Measurements from ENCODE around the gene ENAH.
A peak's percentile ranks its signal among the peaks of the same experiment; 100 is the strongest.
"Not testable (repeated sequence)": the region's sequence is repeated elsewhere in the genome, so short reads cannot be mapped to it uniquely, and the experiment has no call there.

The ENAH gene

DNA sequence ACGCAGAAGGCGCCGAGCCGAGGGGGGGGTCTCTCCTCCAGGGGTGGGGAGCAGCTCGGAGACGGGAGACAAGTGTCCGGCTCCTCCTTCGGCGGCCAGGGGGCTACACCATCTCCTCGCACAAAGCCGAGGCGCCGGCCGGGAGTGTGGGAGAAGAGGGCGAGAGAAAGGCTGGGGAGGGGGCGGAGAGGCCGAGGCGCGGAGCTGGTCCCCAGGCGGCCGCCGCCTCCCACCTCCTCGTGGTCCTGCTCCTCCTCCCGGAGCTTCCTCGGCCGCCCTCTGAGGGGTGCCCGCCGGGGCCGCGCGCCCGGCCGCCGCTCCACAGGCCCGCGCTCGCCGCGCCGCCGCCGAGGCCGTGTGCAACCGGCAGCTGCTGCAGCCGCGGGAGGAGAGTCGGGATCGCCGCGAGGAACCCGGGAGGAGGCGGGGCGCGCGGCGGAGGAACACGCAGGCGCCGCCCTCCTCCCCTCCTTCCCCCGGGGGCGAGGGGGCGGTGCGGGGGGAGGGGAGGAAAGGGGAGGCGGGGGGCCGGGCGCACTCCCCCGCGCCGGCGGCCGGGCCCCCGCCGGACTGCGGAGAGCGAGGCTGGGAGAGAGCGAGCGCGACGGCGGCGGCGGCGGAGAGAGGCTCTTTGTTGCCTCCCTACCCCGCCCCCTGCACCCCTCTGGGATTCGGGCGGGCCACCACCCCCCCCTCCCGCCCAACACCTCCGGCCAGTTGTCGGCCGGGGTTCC, at the start of gene ENAH:
Gene ENAH (minus strand): TSS at position 395 of the 734 bp plus-strand sequence. CDS start 433 bp downstream, outside the sequence.
- DNase-seq, result peak; percentile 36

DNA sequence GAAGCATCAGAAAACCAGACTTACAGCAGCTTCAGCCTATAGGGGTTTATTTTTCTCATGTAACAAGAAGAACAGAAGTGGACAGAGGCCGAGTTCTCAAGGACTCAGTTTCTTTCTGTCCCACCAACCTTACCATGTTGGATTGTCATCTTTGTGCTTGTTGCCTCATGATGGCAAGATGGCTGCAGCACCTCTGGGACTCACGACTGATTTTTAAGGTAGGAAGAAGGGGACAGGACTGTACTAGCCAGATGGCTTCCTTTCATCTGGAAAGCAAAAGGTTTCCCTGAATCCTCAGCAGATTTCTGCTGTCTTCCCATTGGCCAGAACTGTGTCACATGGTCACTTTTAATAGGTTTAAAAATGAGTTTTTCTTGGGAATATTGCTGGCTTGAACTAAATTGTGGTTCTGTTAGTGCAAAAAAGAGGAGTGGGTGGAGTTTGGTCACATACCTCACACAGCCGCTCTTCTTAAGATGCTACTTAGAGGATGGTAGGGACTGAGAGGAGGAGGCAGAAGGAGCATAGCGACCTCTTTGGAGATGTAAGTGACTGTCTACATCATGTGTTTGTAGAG, 48.1 kb upstream of the ENAH start:
- DNase-seq, result no peak

DNA sequence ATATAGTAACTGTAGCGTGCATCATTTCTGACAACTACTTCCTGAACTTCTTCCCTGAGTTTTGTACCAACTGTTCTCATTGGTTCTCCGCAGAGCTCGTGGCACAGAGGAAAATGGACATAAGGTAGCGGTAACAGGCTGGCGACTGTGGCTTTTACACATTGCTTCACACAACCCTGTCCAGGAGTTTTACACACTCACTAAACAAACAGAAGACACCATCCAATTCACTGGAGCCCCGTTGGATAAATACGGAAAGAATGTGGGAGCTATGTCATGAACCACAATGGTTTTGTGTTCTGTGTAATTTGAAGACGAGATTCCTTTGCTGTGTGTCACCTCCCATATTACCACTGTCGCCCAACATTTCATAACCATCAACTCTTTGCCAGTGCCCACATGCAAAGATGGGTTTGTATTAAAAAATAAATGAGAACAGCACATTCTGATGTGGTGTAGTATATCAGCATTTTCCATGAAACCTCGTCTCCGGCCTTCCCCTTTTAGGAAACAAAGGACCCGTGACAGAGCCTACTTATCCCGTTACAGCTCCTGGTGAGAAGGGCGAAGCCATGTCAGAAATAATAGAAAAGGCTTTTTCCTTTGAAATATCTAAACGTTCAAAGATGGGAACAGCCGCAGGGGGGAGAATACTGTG, 47.4 kb upstream of the ENAH start:
- no peak for DNase-seq

DNA sequence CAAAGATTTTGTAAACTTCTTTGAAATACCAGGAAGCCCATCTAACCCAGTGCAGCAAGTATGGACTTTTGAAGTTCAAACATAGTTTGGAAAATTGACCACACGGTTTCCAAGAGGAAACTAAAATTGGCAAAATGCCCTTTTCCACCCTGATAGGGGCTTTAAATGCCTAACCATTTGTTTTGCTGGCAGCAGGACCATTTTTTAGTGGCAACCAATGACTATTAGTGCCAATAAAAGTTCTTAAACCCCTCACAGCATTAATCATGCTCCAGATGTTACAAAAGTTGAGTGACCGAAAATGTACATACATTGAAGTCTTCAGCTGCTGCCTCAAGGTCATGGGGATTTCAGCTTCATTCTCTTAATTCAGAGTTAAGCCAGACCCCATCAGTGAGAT, 46.4 kb upstream of the ENAH start:
- no peak for DNase-seq

DNA sequence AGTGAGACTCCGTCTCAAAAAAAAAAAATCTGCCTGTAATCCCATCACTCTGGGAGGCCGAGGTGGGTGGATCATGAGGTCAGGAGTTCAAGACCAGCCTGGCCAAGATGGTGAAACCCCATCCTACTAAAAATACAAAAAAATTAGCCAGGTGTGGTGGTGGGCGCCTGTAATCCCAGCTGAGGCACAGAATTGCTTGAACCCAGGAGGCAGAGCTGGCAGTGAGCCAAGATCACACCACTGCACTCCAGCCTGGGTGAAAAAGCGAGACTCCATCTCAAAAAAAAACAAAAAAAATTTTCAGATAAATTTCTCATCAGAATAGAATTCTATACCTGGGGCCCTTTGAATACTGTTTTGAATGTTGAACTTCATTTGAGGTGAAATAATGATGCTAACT, 45.3 kb upstream of the ENAH start:
- DNase-seq, result not testable (repeated sequence)

DNA sequence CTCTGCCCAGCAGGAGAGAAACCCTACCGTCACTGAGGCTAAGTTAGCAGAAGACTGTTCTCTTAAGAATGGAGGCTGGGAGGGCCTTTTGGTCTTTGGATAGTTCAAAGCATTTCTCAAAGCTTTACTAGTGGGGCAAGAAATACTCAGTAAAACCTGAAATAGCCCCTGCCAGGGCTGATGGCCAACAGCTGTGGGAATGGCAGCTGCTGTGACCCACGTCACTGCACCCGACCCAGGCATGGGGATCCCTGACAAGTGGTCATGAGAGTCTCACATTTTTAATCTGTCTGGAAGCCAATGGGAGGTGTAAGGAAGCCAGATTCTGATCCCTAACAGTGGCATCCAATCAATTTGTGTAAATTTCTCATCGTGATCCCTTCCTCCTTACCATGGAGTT, 44.5 kb upstream of the ENAH start:
- no peak for DNase-seq

DNA sequence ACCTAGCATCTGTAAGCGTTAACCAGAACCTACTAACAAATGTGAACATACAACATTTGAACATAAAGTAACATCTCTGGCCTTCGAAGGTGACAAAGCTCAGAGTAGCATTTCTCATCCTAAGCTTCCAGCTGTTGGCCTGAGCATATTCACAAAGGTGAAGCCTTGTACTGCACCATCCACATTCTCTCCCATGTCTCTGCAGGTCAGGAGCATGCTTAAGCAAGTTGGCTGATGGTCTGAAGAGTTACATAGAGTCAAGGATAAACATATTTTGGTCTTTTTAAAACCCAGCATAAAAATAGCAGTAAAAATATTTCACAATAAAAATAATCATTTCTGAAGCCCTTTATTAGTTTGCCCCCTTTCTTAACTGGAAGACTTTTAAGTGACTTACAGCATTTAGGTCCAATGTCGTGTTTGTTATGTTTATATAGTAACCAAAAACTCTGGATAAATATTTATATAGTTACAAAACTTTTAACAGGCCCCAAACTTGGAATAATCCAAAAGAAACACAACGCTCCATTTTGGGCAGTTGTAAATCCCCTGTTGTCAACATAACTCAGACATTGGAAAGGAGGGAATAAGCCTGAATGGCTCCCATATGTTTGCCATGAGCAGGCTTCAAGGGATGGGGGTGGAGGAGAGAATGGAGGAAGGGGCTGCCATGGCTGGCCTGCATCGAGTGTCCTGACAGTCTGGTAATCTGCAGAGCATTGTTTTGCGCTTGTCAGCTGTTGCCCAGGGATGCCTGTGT, 42.8 kb upstream of the ENAH start:
- DNase-seq, result no peak

DNA sequence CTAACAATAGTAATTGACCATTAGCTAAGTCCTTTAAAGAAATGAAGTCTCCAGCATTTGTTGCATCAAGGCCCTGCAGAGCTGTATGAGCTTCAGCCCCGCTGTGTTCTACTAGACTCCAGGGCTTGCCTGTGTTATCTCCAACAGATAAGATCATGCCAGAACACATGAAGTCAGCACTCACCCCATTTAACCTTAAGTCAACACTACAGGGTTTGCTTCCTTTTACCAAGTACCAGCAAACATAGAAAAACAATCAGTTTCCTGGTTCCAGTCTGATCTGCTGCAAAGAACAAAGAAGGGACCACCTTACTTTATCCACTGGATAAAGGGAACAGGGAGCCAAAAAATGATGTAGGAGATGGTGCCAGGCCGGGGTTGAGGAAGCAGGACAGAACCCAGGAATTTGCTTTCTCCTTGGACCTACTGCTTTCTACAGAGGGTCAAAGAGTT, 41.3 kb upstream of the ENAH start:
- DNase-seq, result no peak

DNA sequence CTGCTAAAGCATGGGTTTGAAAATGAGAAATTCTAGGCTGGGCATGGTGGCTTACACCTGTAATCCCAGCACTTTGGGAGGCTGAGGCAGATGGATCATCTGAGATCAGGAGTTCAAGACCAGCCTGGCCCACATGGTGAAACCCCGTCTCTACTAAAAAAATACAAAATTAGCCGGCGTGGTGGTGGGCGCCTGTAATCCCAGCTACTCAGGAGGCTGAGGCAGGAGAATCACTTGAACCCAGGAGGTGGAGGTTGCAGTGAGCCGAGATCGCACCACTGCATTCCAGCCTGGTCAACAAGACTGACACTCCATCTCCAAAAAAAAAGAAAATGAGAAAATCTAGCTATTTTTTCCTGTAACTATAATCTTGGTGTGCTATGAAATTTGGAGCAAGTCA, 40.8 kb upstream of the ENAH start:
- not testable (repeated sequence) for DNase-seq

DNA sequence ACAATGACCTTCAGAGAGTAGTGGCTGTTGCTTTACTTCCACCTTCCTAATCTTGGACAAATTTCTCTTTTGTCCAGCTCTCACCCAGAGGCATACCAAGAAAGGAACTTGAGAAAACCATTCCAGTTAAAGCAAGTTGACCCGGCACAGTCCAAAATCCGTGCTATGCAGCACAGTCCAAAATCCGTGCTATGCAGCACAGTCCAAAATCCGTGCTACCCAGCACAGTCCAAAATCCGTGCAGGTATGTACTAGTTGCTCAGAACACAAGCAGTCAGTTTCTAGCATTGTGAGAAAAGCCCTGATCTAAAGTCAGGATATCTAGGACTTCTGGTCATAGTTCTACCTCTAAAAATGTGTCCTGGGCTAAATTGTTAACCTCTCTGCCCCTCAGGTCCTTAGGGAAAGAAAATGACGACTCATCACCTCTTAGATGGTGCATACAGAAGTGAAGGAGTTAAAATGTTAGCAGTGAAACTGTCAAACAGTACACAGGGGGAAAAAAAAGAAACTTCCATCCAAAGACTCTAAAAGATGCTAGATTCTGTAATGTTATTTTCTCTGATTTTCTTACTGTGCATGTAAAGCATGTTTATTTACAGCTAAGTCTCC, 40.3 kb upstream of the ENAH start:
- no peak for DNase-seq

DNA sequence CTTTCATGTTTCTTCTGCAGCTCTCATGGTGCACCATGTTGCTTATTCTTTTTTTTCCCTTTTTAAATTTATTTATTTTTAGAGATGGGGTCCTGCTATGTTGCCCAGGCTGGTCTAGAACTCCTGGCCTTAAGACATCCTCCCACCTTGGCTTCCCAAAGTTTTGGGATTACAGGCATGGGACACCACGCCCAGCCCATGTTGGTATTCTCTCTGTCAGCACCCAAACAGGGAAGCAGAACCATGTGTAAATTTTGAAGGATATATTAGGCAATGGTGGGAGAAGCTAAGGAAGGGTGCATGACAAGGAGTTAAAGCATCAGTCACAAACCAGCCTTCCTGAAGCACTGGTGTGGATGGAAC, 39.6 kb upstream of the ENAH start:
- no peak for DNase-seq

DNA sequence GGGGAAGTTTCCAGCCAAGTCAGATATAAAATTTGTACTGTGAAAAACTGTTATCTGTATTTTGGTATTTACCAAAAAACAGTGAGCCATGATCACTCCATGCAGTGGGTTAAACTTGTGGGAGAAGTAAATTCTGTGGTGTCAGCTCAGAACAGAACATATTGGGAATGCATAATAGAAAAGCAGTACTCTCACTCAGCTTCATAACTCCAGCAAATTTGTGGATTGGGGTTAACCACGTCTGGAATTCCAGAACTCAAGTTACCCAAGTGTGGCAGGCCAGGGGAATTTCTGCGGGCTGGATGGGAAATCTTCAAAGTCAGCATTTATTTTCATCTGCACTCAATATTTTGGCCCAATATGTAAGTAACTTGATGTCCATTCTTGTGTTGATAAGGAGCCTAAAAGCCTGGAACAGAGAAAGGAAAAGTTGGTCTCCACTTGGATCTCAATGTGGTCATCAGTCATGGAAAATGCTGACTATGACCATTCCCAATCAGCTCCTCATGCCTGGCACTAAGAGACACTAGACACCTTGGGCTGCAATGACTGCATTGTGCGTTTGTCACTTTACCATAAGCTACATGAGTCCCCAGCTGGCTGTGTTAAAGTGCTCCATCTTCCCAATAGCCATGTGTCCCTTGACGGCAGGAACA, 39.1 kb upstream of the ENAH start:
- no peak for DNase-seq

DNA sequence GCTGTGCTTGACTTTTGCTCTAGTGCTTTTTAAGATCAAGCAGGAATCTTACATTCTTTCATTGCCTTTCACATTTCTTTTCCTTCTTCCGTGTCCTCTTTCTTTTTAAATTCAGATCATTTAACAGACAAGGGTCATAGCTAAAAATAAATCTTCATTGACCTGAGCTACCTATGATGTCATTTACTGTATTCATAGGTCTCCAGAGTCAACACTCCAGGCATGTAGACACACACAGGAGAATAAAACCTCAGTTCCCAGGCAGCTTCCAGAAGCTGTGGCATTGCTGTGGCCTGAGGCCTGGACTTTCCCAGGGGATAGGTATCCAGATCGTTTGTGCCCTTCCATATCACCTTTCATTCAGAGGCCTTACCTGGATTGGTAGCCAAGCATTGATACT, 38.5 kb upstream of the ENAH start:
- no peak for DNase-seq

DNA sequence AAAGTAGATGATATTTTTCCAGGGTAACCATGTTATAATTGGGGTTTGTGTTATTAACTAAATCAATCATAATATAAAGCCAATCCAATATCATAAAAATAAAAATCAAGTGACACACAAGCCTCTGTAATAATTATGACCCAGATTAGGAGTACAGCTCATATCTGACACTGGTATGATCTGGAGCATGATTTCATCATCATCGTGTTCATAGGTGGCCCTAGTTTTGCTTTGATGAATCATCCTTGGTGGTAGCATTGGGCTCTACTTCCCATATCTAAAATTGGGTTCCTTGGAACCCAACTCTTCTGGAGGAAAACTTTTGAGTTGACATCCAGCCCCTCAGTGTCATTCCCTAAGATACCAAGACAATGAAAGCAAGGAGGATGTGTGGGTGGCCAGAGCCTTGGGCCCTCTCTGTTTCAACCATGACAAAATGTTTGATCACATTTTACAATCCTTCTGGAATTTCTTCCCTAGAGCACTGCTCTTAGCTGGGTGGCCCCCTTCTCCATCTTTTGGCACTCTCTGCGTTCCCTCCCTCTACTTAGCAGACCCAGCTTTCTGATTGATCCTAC, 37.0 kb upstream of the ENAH start:
- DNase-seq, result no peak

DNA sequence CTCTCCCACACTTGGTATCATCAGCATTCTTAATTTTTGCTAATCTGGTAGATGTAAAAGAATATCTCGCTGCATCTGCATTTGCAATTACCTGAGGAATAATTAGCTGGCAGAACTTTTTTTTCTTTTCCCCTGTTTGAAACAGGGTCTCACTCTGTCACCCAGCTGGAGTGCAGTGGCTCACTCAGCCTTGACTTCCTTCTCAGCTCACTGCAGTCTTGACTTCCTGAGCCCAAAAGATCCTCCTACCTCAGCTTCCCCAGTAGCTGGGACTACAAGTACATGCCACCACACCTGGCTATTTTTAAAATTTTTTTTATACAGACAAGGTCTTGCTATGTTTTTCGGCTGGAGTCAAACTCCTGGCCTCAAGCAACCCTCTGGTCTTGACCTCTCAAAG, 35.4 kb upstream of the ENAH start:
- no peak for DNase-seq

DNA sequence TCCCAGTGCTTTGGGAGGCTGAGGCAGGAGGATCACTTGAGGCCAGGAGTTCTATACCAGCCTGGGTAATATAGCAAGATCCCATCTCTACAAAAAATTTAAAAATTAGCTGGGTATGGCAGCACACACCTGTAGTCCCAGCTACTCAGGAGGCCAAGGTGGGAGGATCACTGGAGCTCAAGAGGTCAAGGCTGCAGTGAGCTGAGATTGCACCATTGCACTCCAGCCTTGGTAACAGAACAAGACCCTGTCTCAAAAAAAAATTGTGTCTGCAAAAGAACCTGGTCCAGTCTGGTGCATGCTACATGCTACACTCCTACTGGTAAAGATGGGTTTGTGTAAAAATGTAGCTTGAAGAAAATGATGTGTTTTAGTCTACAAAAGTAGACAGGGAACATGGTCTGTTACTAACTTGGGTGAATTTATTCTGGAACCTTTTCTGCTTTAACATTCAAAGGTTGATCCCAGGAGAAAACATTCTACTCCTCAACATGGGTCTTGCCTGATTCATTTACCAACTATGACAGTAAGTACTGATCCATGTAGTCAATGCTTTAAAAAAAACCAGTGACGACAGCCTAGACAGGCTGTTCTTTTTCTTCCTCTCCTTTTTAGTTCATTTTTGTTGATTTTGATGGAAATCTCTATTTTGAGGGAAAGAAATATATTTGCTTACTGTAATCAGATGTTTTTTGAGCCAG, 32.7 kb upstream of the ENAH start:
- DNase-seq, result no peak

DNA sequence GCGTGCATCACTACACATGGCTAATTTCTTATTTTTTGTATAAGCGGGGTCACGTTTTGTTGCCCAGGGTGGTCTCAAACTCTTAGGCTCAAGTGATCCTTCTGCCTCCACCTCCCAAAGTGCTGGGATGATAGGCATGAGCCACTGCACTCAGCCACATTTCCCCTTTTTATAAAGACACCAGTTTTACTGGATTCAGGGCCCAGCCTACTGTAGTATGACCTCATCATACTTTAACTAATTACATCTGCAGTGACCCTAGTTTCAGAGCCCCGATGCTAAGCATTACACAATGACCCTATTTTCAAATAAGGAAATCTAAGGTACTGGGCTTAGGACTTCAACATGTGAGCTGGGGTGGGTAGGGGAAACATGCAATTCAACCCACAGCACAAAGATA, 31.8 kb upstream of the ENAH start:
- no peak for DNase-seq

DNA sequence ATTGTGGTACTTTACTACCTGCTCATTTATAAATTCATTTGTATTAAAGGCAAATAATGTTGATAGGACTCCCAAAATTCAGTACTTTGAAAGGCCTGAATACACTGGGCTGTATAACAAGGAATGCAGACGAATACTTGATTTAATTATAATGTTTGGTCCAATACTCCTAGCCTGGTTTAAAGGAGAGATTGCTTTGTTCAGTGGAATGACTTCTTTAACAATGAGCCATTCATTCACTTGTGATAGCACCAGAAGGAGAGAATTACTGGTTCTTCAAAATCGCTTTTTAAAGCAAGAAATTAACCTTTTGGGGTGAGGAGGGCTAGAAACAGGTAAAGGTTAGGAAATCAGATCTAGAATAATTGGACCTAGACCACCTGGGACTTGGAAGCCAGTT, 28.3 kb upstream of the ENAH start:
- DNase-seq, result no peak

DNA sequence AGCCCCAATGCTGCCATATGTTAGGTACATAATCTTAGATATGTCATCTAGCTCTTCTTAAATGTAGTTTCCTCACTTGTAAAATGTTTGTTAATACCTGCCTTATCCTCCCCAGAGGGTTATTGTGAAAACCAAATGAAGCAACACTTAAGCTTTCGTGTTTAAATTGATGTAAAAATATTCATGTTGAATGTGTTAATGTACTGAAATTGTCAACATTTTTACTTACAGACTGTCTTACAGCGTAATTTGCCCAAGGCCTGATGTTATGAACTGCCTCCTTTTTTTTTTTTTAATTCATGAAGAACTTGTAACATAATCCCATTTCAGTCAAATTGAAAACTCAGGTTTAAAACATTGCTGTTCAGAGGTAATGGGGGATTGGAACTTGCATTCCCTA, 25.6 kb upstream of the ENAH start:
- no peak for DNase-seq

DNA sequence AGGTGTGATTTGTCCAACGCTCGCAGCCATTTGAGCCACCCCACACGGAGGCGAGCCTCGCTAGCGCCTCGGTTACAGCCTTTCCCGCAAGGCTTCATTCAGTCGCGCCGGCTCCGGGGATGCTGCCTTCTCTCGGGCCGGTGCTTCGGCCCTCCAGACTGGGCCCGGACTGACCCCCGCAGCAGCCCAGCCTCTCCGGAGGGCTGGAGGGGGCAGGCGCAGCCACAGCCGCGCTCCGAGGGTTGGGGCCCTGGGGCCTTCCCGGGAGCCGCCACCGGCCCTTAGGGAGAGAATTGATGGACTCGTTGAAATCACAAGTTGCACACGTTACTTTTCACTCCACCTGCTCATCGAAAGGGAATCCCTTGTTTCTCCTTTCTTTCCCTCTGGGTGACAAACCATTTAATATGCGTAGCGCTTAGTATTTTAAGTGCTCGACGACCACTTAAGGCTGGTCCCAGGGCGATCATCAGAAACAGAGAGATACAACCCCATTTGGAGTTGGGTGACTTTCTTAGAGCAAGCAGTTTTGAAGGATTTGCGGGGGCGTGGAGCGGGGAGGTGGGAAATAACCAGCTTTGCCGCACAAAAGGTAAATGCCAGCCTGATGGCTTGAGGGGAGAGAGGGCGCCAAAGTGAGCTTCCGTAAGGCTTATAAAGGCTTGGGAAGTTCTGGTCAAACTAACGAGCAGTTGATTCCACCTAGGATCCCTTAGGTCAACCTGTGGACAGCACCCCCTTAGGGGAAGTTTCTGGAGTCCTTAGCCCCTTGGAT, 24.6 kb upstream of the ENAH start:
- DNase-seq, result no peak

DNA sequence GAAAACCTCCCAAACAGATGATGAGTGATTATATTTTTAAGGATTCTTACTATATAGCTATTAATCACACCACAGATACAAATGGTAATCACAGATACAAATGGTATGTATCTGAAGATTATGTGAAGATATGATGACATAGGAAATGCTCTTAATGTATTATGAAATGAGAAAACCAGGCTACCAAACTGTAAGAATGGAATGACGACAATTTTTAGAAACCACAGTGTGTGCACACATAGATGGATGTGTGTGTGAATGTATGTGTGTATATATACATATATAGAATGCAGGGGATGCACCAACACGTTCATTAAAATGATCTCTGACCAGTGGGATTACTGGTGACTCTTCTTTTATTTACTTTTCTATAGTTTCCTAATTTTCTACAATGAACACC, 21.5 kb upstream of the ENAH start:
- DNase-seq, result no peak
